ENCODE results near the gene OR2T34. TPM values are rescaled to one million over a fixed set of nuclear protein-coding genes. Genes with fewer than 3 reads are reported as not detected.
"Not testable (repeated sequence)": the region's sequence is repeated elsewhere in the genome, so short reads cannot be mapped to it uniquely, and the experiment has no call there.

Gene OR2T34
- total RNA-seq (2021; fragmentation: NEBNext Ultra II Directional; extraction: Animal tissue kit (Norgen Biotek cat#: 25700)): not detected
- long read RNA-seq: 0 reads

GRCh38 chr1:248574657-248575056 is at the start of gene OR2T34:
TSS of gene OR2T34 (minus strand) at chr1:248574757. CDS start at chr1:248574757, 0 bp downstream.
- not testable (repeated sequence) for H3K9me3 Mint-ChIP-seq; DNase-seq; H3K4me1 Mint-ChIP-seq (ENCODE audit: low read depth); H3K36me3 Mint-ChIP-seq (ENCODE audit: low read depth); H3K27ac Mint-ChIP-seq; H3K4me3 Mint-ChIP-seq; H3K27me3 Mint-ChIP-seq (ENCODE audit: insufficient read depth)

GRCh38 chr1:248622570-248623001 is 48.0 kb upstream of the OR2T34 start:
- H3K36me3 Mint-ChIP-seq (ENCODE audit: low read depth): no peaks in the 10 kb centered on the region
- no peaks in the 10 kb centered on the region for H3K4me1 Mint-ChIP-seq (ENCODE audit: low read depth)
- no peak overlapping the region for H3K4me3 Mint-ChIP-seq
- peak; percentile 69 for TF ChIP-seq CTCF (IDR thresholded peaks at IDR 0.05)
- peaks cover 2% of the 10 kb centered on the region; the same call in 1 of the 2 replicates for H3K27me3 Mint-ChIP-seq (ENCODE audit: insufficient read depth)
- DNase-seq: peak; percentile 14
- no peaks in the 10 kb centered on the region for H3K9me3 Mint-ChIP-seq
- H3K27ac Mint-ChIP-seq: no peak overlapping the region

- peaks cover 2% of the 10 kb centered on the region; the same call in 1 of the 2 replicates for H3K27me3 Mint-ChIP-seq (ENCODE audit: insufficient read depth)
- DNase-seq: no peak
- H3K4me3 Mint-ChIP-seq: no peak overlapping the region
- no peak overlapping the region for H3K27ac Mint-ChIP-seq
- no peaks in the 10 kb centered on the region for H3K4me1 Mint-ChIP-seq (ENCODE audit: low read depth)
- no peaks in the 10 kb centered on the region for H3K36me3 Mint-ChIP-seq (ENCODE audit: low read depth)
- no peaks in the 10 kb centered on the region for H3K9me3 Mint-ChIP-seq
- TF ChIP-seq CTCF (IDR thresholded peaks at IDR 0.05): no peak
Measured at GRCh38 chr1:248621770-248622169, 47.2 kb upstream of the OR2T34 start.

GRCh38 chr1:248618878-248619277 is 44.3 kb upstream of the OR2T34 start:
- Mint-ChIP-seq H3K9me3 (no peaks in the 10 kb centered on the region), H3K4me3 (no peak overlapping the region)
- peak; percentile 25 for DNase-seq

GRCh38 chr1:248618119-248618518 is 43.6 kb upstream of the OR2T34 start:
- H3K4me3 Mint-ChIP-seq: no peak overlapping the region
- H3K27ac Mint-ChIP-seq: no peak overlapping the region
- no peaks in the 10 kb centered on the region for H3K36me3 Mint-ChIP-seq (ENCODE audit: low read depth)
- TF ChIP-seq CTCF (IDR thresholded peaks at IDR 0.05): no peak
- H3K27me3 Mint-ChIP-seq (ENCODE audit: insufficient read depth): peaks cover 2% of the 10 kb centered on the region; the same call in 1 of the 2 replicates
- no peak for DNase-seq
- no peaks in the 10 kb centered on the region for H3K4me1 Mint-ChIP-seq (ENCODE audit: low read depth)
- H3K9me3 Mint-ChIP-seq: no peaks in the 10 kb centered on the region

More at GRCh38 chr1:248618878-248619277, 44.3 kb upstream of the OR2T34 start:
- Mint-ChIP-seq H3K4me1 (ENCODE audit: low read depth) (no peaks in the 10 kb centered on the region), H3K27ac (no peak overlapping the region), H3K36me3 (ENCODE audit: low read depth) (no peaks in the 10 kb centered on the region), H3K27me3 (ENCODE audit: insufficient read depth) (peaks cover 2% of the 10 kb centered on the region; the same call in 1 of the 2 replicates)
- peak; percentile 71 for TF ChIP-seq CTCF (IDR thresholded peaks at IDR 0.05)

- DNase-seq: no peak
- Mint-ChIP-seq H3K27ac (no peak overlapping the region), H3K27me3 (ENCODE audit: insufficient read depth) (no peaks in the 10 kb centered on the region), H3K9me3 (no peaks in the 10 kb centered on the region), H3K36me3 (ENCODE audit: low read depth) (no peaks in the 10 kb centered on the region; the same call in 1 of the 2 replicates), H3K4me1 (ENCODE audit: low read depth) (no peaks in the 10 kb centered on the region), H3K4me3 (no peak overlapping the region)
- no peak for TF ChIP-seq CTCF (IDR thresholded peaks at IDR 0.05)
Measured at GRCh38 chr1:248613742-248614141, 39.2 kb upstream of the OR2T34 start.
